Measurements from ENCODE around the gene ZSCAN12. TPM values are rescaled to one million over a fixed set of nuclear protein-coding genes. Genes with fewer than 3 reads are reported as not detected.
"Not testable (repeated sequence)": the region's sequence is repeated elsewhere in the genome, so short reads cannot be mapped to it uniquely, and the experiment has no call there.

Gene ZSCAN12
- total RNA-seq, 1 donor from 2014 or later: 2.1 TPM

- peak in 1 of 2 donors; percentile 13 for DNase-seq (ENCODE audit: low read depth in 2 of 2)
Observed at GRCh38 chr6:28393912-28394662, 5.5 kb downstream of the ZSCAN12 start.

DNA sequence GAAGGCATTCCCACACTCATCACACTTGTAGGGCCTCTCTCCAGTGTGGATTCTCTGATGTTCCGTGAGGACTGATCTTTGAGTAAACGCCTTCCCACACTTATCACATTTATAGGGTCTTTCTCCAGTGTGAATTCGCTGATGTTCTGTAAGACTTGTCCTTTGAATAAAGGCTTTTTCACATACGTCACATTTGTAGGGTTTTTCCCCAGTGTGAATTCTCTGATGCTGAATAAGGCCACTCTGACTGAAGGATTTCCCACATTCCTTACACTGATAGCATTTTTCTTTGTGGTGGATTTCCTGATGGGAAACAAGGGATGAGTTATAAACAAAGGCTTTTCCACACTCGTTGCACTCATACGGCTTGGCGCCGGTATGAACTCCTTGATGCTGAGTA, 8.9 kb downstream of the ZSCAN12 start:
- DNase-seq (ENCODE audit: low read depth in 2 of 2): no peak

DNA sequence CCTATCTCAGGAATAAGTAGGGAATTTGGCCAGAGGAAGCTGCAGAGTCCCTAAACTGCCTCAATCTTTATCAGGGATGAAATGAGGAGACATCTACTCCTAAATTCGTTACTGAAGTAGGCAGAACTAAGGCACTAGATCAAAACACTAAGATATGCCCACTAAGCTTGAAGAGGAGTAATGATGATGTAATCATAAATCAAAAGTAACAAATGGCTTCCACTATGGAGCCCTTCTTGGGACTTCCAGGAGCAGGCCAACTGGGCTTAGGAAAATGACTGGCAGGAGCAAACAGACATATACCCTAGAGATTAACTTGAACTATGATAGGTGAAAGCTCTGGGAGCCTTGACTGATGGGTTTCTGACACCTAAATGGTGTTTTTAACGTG, 15.4 kb downstream of the ZSCAN12 start:
- DNase-seq (ENCODE audit: low read depth in 2 of 2): no peak

DNA sequence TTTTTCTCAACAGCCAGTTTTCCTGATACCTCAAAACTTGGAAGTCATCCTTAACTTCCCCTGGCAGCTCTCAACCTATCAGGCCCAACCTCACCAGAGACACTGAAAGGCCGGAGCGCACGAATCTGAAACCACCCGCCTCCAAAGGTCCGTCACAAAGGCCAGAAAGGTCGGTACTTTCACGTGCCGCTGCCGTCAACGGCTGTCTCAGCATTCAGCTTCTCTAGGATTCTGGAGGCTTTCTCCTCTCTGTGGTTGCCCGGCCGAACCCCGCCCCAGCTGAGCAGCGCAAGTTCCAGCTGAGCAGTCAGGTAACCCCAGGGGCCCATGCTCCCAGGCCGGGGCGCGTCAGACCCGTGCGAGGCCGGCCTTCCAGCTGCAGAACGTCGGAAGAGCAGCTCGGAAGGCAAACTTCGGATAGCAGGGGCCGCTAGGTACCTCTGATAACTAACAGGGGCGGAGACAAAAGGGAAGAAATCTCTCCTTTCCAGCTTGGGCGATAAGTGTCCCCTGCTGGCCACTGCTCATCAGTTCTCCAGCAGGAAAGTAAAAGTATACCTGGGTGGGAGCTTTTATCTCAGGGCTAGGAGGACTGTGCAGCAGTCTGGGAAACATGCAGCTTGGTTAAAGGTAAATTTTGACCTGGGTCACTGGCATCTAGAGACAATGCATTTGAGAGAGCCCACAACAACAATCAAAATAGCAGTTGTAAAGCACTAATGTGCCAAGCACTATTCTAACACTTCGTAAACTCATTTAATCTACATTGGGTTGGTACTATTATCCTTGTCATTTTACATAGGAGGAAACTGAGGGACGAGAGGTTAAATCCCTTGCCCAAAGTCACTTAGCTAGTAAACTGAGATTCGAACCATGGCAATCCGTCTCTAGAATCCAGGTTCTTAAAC, 16.1 kb downstream of the ZSCAN12 start:
- peak; percentile 86 to 90 for DNase-seq (ENCODE audit: low read depth in 2 of 2)

DNA sequence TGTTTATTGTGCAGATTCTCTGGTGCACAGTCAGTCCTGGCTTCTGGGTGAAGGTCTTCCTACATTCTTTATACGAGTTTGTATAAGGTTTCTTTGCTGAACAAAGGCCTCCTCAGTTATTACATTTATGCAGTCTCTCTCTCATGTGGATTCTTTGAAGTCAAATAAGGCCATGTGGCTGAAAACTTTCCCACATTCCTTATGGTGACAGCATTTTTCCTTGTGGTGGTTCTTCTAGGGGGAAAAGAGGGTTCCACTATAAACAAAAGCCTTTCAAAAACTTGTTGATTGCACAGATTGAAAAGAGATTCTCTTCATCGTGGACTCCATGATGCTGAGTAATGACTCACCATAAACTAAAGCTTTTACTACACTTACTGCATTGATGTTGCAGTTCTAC, 19.2 kb downstream of the ZSCAN12 start:
- no peak for DNase-seq (ENCODE audit: low read depth in 2 of 2)

- DNase-seq (ENCODE audit: low read depth in 2 of 2): no peak
Observed at GRCh38 chr6:28378644-28379043, 20.9 kb downstream of the ZSCAN12 start.

GRCh38 chr6:28377879-28378278, 21.7 kb downstream of the ZSCAN12 start:
- DNase-seq (ENCODE audit: low read depth in 2 of 2): no peak

GRCh38 chr6:28373925-28374324, 25.6 kb downstream of the ZSCAN12 start:
- DNase-seq (ENCODE audit: low read depth in 2 of 2): no peak

GRCh38 chr6:28371706-28372451, 27.7 kb downstream of the ZSCAN12 start:
- no peak for DNase-seq (ENCODE audit: low read depth in 2 of 2)

- DNase-seq (ENCODE audit: low read depth in 2 of 2): no peak
Observed at GRCh38 chr6:28371280-28371679, 28.3 kb downstream of the ZSCAN12 start.

GRCh38 chr6:28370440-28370839, 29.1 kb downstream of the ZSCAN12 start:
- no peak for DNase-seq (ENCODE audit: low read depth in 2 of 2)

GRCh38 chr6:28369463-28369862, 30.1 kb downstream of the ZSCAN12 start:
- DNase-seq (ENCODE audit: low read depth in 2 of 2): no peak

DNA sequence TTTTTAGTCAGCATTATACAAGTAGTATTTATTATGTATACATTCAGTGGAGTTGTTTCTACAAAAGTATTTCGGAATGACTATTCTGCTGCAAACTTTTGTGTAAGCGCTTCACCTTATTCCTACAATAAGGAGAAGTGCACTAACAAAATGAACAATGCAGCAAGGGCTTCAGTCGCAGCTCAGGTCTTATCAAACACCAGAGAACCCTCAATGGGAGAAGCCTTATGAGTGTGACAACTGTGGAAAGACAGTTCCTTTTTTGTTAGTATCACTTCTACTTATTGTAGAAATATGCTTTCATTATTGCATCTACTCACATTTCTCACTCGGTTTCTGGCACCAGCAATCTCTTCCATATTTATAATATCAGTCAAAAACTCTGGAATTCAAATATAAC, 31.0 kb downstream of the ZSCAN12 start:
- no peak for DNase-seq (ENCODE audit: low read depth in 2 of 2)

DNA sequence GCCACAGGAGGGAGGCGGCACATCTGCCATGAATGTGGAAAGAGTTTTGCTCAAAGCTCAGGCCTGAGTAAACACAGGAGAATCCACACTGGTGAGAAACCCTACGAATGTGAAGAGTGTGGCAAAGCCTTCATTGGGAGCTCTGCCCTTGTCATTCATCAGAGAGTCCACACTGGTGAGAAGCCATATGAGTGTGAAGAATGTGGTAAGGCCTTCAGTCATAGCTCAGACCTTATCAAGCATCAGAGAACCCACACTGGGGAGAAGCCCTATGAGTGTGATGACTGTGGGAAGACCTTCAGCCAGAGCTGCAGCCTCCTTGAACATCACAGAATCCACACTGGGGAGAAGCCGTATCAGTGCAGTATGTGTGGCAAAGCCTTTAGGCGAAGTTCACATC, 34.0 kb downstream of the ZSCAN12 start:
- DNase-seq (ENCODE audit: low read depth in 2 of 2): not testable (repeated sequence)

GRCh38 chr6:28360961-28361360, 38.6 kb downstream of the ZSCAN12 start:
- DNase-seq (ENCODE audit: low read depth in 2 of 2): no peak

DNA sequence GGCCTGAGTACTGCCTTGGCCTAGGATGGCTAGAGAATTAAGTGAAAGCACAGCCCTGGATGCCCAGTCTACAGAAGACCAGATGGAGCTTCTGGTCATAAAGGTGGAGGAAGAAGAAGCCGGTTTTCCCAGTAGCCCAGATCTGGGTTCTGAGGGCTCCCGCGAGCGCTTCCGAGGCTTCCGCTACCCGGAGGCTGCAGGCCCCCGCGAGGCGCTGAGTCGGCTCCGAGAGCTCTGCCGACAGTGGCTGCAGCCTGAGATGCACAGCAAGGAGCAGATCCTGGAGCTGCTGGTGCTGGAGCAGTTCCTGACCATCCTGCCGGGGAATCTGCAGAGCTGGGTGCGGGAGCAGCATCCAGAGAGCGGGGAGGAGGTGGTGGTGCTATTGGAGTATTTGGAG, 40.0 kb downstream of the ZSCAN12 start:
- not testable (repeated sequence) for DNase-seq (ENCODE audit: low read depth in 2 of 2)

GRCh38 chr6:28357036-28357435, 42.5 kb downstream of the ZSCAN12 start:
- peak in 1 of 2 donors; percentile 79 for DNase-seq (ENCODE audit: low read depth in 2 of 2)

DNA sequence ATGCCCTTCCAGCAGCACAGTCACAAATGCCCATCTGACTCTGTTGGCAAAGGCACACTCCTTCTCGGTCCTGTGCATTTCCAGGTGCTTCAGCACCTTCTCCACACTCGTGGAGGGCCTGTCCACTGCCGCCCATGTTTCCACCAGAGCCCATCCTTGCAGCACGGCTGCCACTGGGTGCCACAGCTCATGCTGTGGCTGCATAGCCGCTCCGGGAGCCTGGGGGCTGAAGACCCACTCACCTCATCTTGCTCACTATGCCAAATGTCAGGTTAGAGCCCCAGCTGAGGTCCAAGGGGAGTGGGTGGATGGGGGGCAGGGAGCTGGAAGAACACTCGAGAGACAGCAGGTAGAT, 42.9 kb downstream of the ZSCAN12 start:
- no peak for DNase-seq (ENCODE audit: low read depth in 2 of 2)

DNA sequence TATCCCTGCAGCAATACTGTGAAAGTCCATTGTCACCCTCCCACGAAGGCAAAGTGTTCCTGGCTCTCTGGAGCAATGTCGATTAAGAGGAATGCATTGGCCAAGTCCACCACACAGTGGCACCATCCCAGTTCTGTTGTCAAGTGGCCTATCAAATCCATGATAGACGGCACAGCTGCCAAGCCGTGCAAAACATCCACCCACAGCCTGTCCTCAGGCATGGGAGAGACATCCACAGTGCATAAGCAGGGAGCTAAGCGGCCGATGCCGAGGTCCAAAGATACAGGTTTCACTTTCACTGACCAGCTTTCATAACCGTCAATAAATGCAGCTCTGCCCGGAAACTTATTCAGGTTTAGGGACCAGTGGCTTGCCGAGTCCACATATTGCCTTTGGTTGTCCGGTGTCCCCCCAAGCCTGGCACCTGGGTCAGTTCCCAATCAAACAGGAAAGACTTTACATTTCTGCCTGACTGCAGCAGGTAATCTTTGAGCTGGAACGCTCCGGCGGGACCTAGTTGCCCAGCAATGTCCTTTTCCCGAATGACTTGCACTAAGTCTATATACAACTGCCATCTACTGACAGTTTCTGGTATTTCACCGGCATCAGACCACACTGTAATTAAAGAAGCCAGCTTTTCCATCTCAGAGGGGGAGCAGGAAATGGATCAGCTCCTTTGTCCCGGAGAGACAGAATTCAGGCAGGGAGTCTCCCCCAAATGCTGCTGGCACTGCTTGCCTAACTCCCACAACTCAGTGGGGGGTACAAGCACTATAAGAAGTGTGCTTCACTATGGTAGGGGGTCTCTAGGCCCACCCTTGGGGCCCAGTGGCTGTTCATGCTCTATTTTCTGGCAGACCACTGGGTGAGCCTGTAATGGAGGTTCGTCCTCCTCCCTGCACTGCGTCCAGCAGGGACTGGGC, 43.5 kb downstream of the ZSCAN12 start:
- DNase-seq (ENCODE audit: low read depth in 2 of 2): peak; percentile 87 to 92

- no peak for DNase-seq (ENCODE audit: low read depth in 2 of 2)
Observed at GRCh38 chr6:28354688-28355554, 44.6 kb downstream of the ZSCAN12 start.

All from dermis microvascular lymphatic vessel endothelial cell (primary cell).